ENCODE measurements around the gene FES.

Gene FES

GRCh38 chr15:90877315-90877714, 7.0 kb upstream of the FES start:
- no peak for DNase-seq

GRCh38 chr15:90877996-90878395, 6.3 kb upstream of the FES start:
- no peak for DNase-seq

GRCh38 chr15:90878660-90879059, 5.6 kb upstream of the FES start:
- DNase-seq = no peak

GRCh38 chr15:90879730-90880366, 4.5 kb upstream of the FES start:
- DNase-seq = no peak

GRCh38 chr15:90880381-90881145, 3.7 kb upstream of the FES start:
- no peak for DNase-seq

GRCh38 chr15:90881181-90881977, 2.9 kb upstream of the FES start:
- DNase-seq = no peak

GRCh38 chr15:90881978-90882721, 2.2 kb upstream of the FES start:
- no peak for DNase-seq

GRCh38 chr15:90882781-90883525, 1.4 kb upstream of the FES start:
- DNase-seq = no peak

GRCh38 chr15:90883526-90883975, 753 bp upstream of the FES start:
- DNase-seq = no peak

- no peak for DNase-seq
Measured at GRCh38 chr15:90884719-90885431, 571 bp downstream of the FES start.

- DNase-seq = peak; percentile 85
Measured at GRCh38 chr15:90885432-90886290, 1.4 kb downstream of the FES start.

- no peak for DNase-seq
Measured at GRCh38 chr15:90886291-90886614, 1.9 kb downstream of the FES start.

- DNase-seq = no peak
Measured at GRCh38 chr15:90887037-90887481, 2.8 kb downstream of the FES start.

- no peak for DNase-seq
Measured at GRCh38 chr15:90889313-90889730, 5.0 kb downstream of the FES start.

GRCh38 chr15:90889736-90890456, 5.6 kb downstream of the FES start:
- DNase-seq = no peak

GRCh38 chr15:90890839-90891238, 6.5 kb downstream of the FES start:
- no peak for DNase-seq

- no peak for DNase-seq
Measured at GRCh38 chr15:90891346-90891949, 7.1 kb downstream of the FES start.

GRCh38 chr15:90892023-90892422, 7.7 kb downstream of the FES start:
- no peak for DNase-seq

- DNase-seq = no peak
Measured at GRCh38 chr15:90892498-90893174, 8.3 kb downstream of the FES start.

Data from activated CD4-positive, alpha-beta T cell treated with anti-CD3 and anti-CD28 coated beads, Interleukin-10, Interleukin-2, amounts not matched to agents 100 ng/mL and 50 ng/mL, durations not matched to agents 16 hours and 8 hours (primary cell).